COR-L47 (cell line): ENCODE results near the gene TKTL2.
"Not testable (repeated sequence)": the region's sequence is repeated elsewhere in the genome, so short reads cannot be mapped to it uniquely, and the experiment has no call there.

Experiments used
- DNase-seq: peaks from one replicate; lab custom pipeline; 2025; lab: John Stamatoyannopoulos, UW

Gene TKTL2

DNA sequence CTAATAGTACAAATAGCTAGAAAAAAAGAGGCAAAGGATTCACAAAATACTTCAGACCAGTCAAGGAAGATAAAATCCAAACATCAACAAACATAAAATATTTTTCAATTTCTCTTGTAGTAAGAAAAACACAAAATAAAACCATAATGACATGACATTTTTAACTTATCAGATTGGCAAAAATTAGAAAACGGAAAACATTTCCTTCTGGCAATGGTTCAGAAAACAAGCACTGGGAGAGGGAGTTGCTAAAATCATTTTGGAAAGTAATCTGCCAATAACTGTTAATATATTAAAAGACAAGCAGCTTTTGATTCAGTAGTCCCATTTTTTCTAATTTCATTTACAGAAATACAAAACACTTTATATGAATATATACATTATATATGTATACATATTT, 26.1 kb downstream of the TKTL2 start:
- no peak for DNase-seq

DNA sequence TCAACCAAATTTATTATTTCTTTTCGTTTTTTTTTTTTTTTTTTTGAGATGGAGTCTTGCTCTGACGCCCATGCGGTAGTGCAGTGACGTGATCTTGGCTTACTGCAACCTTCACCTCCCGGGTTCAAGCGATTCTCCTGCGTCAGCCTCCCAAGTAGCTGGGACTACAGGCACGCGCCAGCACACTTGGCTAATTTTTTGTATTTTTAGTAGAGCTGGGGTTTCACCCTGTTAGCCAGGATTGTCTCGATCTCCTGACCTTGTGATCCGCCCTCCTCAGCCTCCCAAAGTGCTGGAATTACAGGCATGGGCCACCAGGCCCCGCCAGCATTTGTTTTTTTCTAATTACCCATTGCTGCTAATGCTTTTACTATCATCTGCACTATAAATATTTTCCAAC, 26.5 kb downstream of the TKTL2 start:
- not testable (repeated sequence) for DNase-seq

DNA sequence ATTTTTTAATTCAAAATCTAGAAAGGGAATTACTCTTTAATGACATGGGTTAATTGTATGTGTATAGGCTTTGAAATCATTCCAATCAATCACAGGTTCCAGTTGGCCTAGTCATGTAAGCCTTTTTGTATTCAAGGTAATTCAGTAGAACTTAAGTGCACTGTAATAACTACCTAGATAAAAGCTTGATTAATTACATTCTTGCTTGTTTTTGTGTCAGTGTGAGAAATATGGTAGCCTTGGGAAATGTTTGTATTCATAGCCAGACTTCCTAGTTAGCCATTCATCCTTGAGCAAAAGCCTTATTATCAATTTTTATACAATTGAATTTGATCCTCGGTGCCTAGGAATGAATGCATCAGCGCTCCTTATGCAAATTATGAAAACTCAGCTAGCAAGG, 33.5 kb downstream of the TKTL2 start:
- DNase-seq: no peak
